Adrenal gland (tissue), 12 donors: ENCODE measurements around the gene KIF4A. TPM values are rescaled to one million over a fixed set of nuclear protein-coding genes. Genes with fewer than 3 reads are reported as not detected.

Experiments used
- DNase-seq, 7 donors: peaks; one replicate each; pipeline ENCODE4 v3.0.0-alpha.2; 2019 to 2020
- H3K27ac ChIP-seq, 5 donors: fragments of 200-600 bp; sonication (generic) in 4 of 5; 1 replicate in 3 of 5; 2 replicates in 2 of 5; pipeline versions ENCODE4 v1.5.1 to v1.8.0; 2016 to 2020; ENCODE audit warnings: mild to moderate bottlenecking in 1 of 5
- H3K27me3 ChIP-seq: fragments of 200-600 bp; 2 replicates; pipeline ENCODE4 v1.8.0; 2021
- H3K36me3 ChIP-seq, 2 donors: fragments of 200-600 bp; replicated peaks in 1 of 2; 1 replicate in 1 of 2; 2 replicates in 1 of 2; pipeline versions ENCODE4 v1.5.1 to v1.8.0; 2018 to 2022
- H3K4me1 ChIP-seq, 2 donors: fragments of 200-600 bp; replicated peaks in 1 of 2; 1 replicate in 1 of 2; 2 replicates in 1 of 2; pipeline versions ENCODE4 v1.5.1 to v1.8.0; 2018 to 2021
- H3K4me3 ChIP-seq, 4 donors: fragments of 200-600 bp; sonication (generic) in 3 of 4; one replicate each; pipeline ENCODE4 v1.5.1; 2016 to 2018
- H3K9me3 ChIP-seq, 3 donors: fragments of 200-600 bp; sonication (generic) in 1 of 3; replicated peaks in 1 of 3; 1 replicate in 2 of 3; 2 replicates in 1 of 3; pipeline versions ENCODE4 v1.5.1 to v1.8.0; 2016 to 2021
- CTCF ChIP-seq, 6 experiments: fragments of 450-650 bp in 4 of 6; fragments of 200-600 bp in 2 of 6; sonication (generic) in 1 of 6; IDR thresholded peaks; 1 replicate in 5 of 6; 2 replicates in 1 of 6; pipeline versions ENCODE4 v1.5.1 to v1.8.0; 2016 to 2021; ENCODE audit warnings: antibody characterized with exemption in 6 of 6, mild to moderate bottlenecking in 2 of 6, moderate library complexity in 1 of 6
- POLR2A ChIP-seq, 2 donors: fragments of 450-650 bp; IDR thresholded peaks; one replicate each; pipeline ENCODE4 v1.6.1; 2017; ENCODE audit warnings: antibody characterized with exemption in 2 of 2, mild to moderate bottlenecking in 2 of 2, moderate library complexity in 1 of 2
- WGBS, 4 donors: extraction: QIAGEN DNeasy Blood & Tissue Kit in 2 of 4; methylation state at CpG; one replicate each; pipeline versions ENCODE4 v1.1.5 to v1.1.7; 2013 to 2017; 5-methylcytosine and 5-hydroxymethylcytosine counted together
- intact Hi-C, 2 donors: fragments of 100-400 bp; cut with DNase I; formaldehyde crosslinking; loops; one replicate each; pipeline versions ENCODE4 v1.14.1 to v1.15.0; 2022 to 2023
- polyA plus RNA-seq, 3 donors: library from polyadenylated mRNA; stranded (reverse); fragments of 200-250 nt in 2 of 3; fragments of 350-450 nt in 1 of 3; fragmentation: Illumina TruSeq in 1 of 3; extraction: RNeasy Lipid Tissue Mini Kit (QIAGEN cat#74804) in 1 of 3; gene quantifications; one replicate each; pipeline ENCODE4 v1.2.3, GENCODE V29; 2013 to 2014
- total RNA-seq, 9 donors: library from RNA; depleted of rRNA in 4 of 9; stranded (reverse); fragments of >200 nt in 4 of 9; fragments of 120-200 nt in 1 of 9; fragmentation: NEBNext Ultra II Directional in 1 of 9; extraction: Animal tissue kit (Norgen Biotek cat#: 25700) in 1 of 9; gene quantifications; one replicate each; pipeline versions ENCODE4 v1.1.0 to v1.2.4, GENCODE V29; 2013 to 2023
- donor health status: healthy with polysubstance abuse.
- donor health status: Bipolar disorder and iron deficiency.
- donor health status: DM: yes; HTN: yes; CAD: no.
- donor health status: DM: no; HTN: no; CAD: no.
- donor health status: DM: no; HTN: no; CAD: no.
- donor health status: DM: yes; HTN: yes; CAD: no.

The KIF4A gene
- total and polyA plus RNA-seq, 12 donors = 0.08 to 6.6 (median 0.44) TPM

- Histone ChIP-seq H3K27me3 (peaks cover 4% of the 10 kb centered on the region), H3K9me3 (no peaks in the 10 kb centered on the region), H3K4me1 (no peaks in the 10 kb centered on the region), H3K27ac (no peak overlapping the region), H3K4me3 (no peak overlapping the region), H3K36me3 (no peaks in the 10 kb centered on the region)
- intact Hi-C loops = no loop called here
- DNase-seq = no peak
- 0% methylated on average over 1 of the region's 1 CpG for WGBS, 4 donors
- TF ChIP-seq POLR2A (IDR thresholded peaks at IDR 0.05) (no peak), CTCF (IDR thresholded peaks at IDR 0.05) (no peak)
Observed at GRCh38 chrX:70292788-70293187, 2.9 kb downstream of the KIF4A start.

GRCh38 chrX:70293621-70294020 is 3.7 kb downstream of the KIF4A start:
- H3K27me3 ChIP-seq = peaks cover 9% of the 10 kb centered on the region
- 70 to 93% (median 84%) methylated on average over 5 of the region's 5 CpGs for WGBS, 4 donors
- intact Hi-C loops = no loop called here

DNA sequence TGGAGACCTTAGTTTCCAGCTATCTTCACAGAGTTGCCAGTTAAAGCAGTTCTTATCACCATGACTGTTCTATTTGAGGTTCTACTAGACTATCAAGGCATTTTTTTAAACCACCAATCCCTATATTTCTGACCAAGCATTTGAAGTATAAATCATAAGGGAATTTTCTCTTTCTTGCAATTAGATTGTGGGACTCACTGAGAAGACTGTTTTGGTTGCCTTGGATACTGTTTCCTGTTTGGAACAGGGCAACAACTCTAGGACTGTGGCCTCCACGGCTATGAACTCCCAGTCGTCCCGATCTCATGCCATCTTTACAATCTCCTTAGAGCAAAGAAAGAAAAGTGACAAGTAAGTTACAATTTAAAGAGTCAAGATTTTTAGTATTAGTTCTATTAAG is 11.8 kb downstream of the KIF4A start:
- Histone ChIP-seq H3K36me3 (no peaks in the 10 kb centered on the region), H3K9me3 (no peaks in the 10 kb centered on the region), H3K27ac (no peak overlapping the region), H3K4me1 (no peaks in the 10 kb centered on the region), H3K27me3 (peaks cover 14% of the 10 kb centered on the region), H3K4me3 (no peak overlapping the region)
- intact Hi-C loops = no loop called here
- TF ChIP-seq POLR2A (IDR thresholded peaks at IDR 0.05) = no peak
- no peak for TF ChIP-seq CTCF (IDR thresholded peaks at IDR 0.05)
- no peak for DNase-seq
- WGBS, 4 donors = 58 to 71% (median 63%) methylated on average over 3 of the region's 3 CpGs

More at GRCh38 chrX:70293621-70294020, 3.7 kb downstream of the KIF4A start:
- no peak for DNase-seq
- no peak for TF ChIP-seq CTCF (IDR thresholded peaks at IDR 0.05)
- no peak for TF ChIP-seq POLR2A (IDR thresholded peaks at IDR 0.05)
- no peaks in the 10 kb centered on the region for H3K36me3 ChIP-seq
- H3K4me3 ChIP-seq = no peak overlapping the region
- no peaks in the 10 kb centered on the region for H3K9me3 ChIP-seq
- H3K27ac ChIP-seq = no peak overlapping the region
- H3K4me1 ChIP-seq = no peaks in the 10 kb centered on the region

DNA sequence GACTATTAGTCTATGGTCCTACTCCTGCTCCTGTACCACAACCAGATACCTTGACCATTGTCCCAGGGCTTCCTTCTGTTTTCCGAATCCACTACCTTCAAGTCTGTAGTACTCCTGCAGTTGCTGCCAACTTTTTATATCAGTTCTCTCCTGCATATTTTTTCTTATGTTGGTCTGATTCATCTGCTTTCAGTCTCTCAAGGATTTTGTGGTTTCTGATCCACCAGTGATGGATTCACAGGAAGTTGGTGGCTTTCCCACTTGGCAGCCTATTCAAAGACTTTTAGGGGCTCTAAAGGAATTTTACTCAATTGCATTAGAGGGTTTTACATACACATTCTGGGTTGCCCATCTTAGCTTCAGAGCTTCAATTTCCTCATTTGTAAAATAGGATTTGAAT is 23.6 kb downstream of the KIF4A start:
- no peaks in the 10 kb centered on the region for H3K9me3 ChIP-seq
- no peaks in the 10 kb centered on the region for H3K4me1 ChIP-seq
- peaks cover 8% of the 10 kb centered on the region for H3K27me3 ChIP-seq
- H3K27ac ChIP-seq = no peak overlapping the region
- no peak for DNase-seq
- intact Hi-C loops = no loop called here
- H3K36me3 ChIP-seq = no peaks in the 10 kb centered on the region
- TF ChIP-seq POLR2A (IDR thresholded peaks at IDR 0.05) (no peak), CTCF (IDR thresholded peaks at IDR 0.05) (no peak)
- 32 to 65% (median 57%) methylated on average over 1 of the region's 1 CpG for whole genome bisulfite sequencing, 4 donors
- no peak overlapping the region for H3K4me3 ChIP-seq
